Measurements from ENCODE around the gene HK2. TPM values are rescaled to one million over a fixed set of nuclear protein-coding genes. Genes with fewer than 3 reads are reported as not detected.
A peak's percentile ranks its signal among the peaks of the same experiment; 100 is the strongest.

Gene HK2
- total and polyA plus RNA-seq, 8 donors: 4.8 to 45.2 (median 12.3) TPM

DNA sequence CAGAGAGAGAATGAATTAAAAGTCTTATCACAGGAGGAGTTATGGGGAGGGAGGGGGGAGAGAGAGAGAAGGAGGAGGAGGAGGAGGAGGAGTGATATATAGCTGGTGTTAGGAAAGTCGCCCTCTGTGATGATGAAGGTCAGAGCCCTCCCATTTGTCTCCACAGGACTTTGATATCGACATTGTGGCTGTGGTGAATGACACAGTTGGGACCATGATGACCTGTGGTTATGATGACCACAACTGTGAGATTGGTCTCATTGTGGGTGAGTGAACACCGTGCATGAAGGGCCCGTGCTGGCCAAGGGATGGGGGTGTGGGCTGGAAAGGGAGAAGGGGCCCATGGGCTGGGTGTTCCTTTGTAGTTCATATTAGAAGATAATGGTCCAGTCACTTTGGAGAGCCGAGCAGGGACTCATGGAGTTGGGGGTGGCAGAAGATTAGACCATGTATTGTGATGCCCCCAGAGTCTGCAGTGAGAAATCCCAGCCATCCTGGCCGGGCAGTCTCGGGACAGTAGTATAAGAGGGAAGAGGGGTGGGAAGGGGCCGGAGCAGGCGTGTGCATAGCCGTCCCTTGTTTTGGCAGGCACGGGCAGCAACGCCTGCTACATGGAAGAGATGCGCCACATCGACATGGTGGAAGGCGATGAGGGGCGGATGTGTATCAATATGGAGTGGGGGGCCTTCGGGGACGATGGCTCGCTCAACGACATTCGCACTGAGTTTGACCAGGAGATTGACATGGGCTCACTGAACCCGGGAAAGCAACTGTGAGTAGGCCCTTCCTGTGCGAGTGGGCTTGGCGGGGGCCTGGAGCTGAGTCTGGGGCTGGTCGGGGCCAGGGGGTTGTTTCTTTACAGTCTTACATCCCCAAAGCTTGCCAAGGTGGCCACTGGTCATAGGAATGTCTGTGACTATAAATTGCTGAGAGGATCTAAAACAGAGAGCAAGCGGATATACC lies 40.0 kb downstream of the HK2 start:
- Histone ChIP-seq H3K4me1 (peaks cover 0 to 17% (median 10%) of the 10 kb centered on the region in 4 donors), H3K9me3 (no peaks in the 10 kb centered on the region), H3K27me3 (no peaks in the 10 kb centered on the region), H3K4me3 (no peak overlapping the region), H3K36me3 (peaks cover 14 to 32% (median 32%) of the 10 kb centered on the region in 4 donors), H3K27ac (peak overlapping the region in 2 of 5 donors; percentile 30 to 49)
- WGBS, 5 donors: 91 to 95% (median 93%) methylated on average over 26 of the region's 26 CpGs
- intact Hi-C loops (cut with DNase I; ENCODE audit: low total_unique reads): loop anchor here (10.0 kb wide), 1 partner anchor 49 kb away; no protein-coding TSS in a partner anchor
- TF ChIP-seq, protein P1, sequence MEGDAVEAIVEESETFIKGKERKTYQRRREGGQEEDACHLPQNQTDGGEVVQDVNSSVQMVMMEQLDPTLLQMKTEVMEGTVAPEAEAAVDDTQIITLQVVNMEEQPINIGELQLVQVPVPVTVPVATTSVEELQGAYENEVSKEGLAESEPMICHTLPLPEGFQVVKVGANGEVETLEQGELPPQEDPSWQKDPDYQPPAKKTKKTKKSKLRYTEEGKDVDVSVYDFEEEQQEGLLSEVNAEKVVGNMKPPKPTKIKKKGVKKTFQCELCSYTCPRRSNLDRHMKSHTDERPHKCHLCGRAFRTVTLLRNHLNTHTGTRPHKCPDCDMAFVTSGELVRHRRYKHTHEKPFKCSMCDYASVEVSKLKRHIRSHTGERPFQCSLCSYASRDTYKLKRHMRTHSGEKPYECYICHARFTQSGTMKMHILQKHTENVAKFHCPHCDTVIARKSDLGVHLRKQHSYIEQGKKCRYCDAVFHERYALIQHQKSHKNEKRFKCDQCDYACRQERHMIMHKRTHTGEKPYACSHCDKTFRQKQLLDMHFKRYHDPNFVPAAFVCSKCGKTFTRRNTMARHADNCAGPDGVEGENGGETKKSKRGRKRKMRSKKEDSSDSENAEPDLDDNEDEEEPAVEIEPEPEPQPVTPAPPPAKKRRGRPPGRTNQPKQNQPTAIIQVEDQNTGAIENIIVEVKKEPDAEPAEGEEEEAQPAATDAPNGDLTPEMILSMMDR (IDR thresholded peaks at IDR 0.05): no peak
- no peak for TF ChIP-seq POLR2AphosphoS5 (IDR thresholded peaks at IDR 0.05)
- no peak for TF ChIP-seq EP300 (IDR thresholded peaks at IDR 0.05)
- TF ChIP-seq POLR2A (IDR thresholded peaks at IDR 0.05): no peak
- no peak for DNase-seq

DNA sequence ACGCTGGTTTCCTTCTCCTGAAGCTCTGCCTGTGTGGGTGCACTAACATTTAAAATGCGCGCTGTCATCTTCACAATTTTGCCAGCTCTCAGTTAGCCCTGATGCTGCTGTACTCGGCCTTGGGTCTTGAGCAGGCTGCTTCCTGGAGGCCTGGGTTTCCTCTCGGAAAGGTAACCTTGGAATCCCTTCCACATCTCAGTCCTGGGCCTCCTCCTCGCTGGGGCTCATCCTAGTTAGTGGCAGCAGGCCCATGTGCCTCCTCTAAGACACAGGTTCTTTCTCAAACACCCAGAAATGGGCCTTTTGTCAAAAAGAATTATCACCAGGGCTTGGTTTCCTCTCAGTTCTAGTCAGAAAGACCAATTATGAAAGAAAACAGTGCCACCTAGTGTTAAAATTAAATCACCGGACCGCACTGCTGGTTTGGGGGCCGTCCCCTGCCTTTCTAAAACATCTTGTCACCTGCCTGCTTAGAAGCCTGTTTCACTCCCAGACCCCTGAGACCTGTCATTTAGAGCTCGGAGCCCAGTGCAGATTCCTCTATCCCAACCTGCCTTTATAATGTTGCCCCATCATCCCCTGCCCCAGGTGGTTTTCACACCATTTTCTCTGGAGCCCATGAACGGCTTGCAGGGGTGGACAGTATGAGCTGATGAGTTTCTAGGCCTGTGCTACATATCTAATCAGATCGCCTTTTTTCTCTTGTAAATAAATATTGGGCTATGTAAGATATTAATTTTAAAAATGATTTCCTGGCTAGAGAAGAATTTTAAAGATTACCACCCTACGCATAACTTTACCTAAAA lies 42.4 kb downstream of the HK2 start:
- peak overlapping the region in 3 of 5 donors; percentile 30 to 47 (median 44) for H3K27ac ChIP-seq
- TF ChIP-seq POLR2AphosphoS5 (IDR thresholded peaks at IDR 0.05): no peak
- no peak for TF ChIP-seq EP300 (IDR thresholded peaks at IDR 0.05)
- TF ChIP-seq POLR2A (IDR thresholded peaks at IDR 0.05): no peak
- TF ChIP-seq, protein P1 (IDR thresholded peaks at IDR 0.05): peak in 5 of 7 experiments; percentile 45 to 82 (median 75)
- intact Hi-C loops (cut with DNase I; ENCODE audit: low total_unique reads): loop anchor here (5.0 to 10.0 kb wide), 2 partner anchors 51 to 164 kb away; no protein-coding TSS in a partner anchor
- no peaks in the 10 kb centered on the region for H3K9me3 ChIP-seq
- no peak overlapping the region for H3K4me3 ChIP-seq
- H3K36me3 ChIP-seq: peaks cover 30 to 55% (median 55%) of the 10 kb centered on the region in 4 donors
- H3K27me3 ChIP-seq: no peaks in the 10 kb centered on the region
- WGBS, 5 donors: 49 to 57% (median 51%) methylated on average over 13 of the region's 13 CpGs
- peaks cover 0 to 16% (median 10%) of the 10 kb centered on the region in 4 donors for H3K4me1 ChIP-seq
- DNase-seq: peak in 1 of 2 donors; percentile 77

DNA sequence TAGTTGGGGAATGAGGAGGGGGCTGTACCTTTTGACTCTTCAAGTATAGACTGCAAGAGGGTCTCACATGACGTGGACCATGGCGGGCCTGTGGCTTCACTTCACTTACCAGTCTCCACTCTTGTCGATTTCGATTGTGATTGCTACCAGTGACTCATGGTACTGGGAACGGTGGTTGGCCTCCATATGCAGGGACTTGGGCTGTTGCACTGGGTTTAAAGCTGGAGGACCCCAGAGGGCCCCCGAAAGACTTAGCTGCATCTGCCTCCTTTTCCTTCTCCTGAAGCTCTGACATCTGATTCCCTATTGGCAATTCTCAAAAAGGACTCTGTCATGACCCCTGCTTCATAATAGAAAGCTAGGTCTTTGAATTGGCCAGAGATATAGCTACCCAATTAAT lies 43.4 kb downstream of the HK2 start:
- Histone ChIP-seq H3K9me3 (no peaks in the 10 kb centered on the region), H3K27me3 (no peaks in the 10 kb centered on the region), H3K36me3 (peaks cover 37 to 66% (median 66%) of the 10 kb centered on the region in 4 donors), H3K27ac (no peak overlapping the region), H3K4me1 (peaks cover 0 to 16% (median 9%) of the 10 kb centered on the region in 4 donors), H3K4me3 (no peak overlapping the region)
- 87 to 97% (median 91%) methylated on average over 6 of the region's 6 CpGs for WGBS, 5 donors
- intact Hi-C loops (cut with DNase I; ENCODE audit: low total_unique reads): loop anchor here (5.0 to 10.0 kb wide), 2 partner anchors 53 to 165 kb away; no protein-coding TSS in a partner anchor
- no peak for DNase-seq
- TF ChIP-seq POLR2AphosphoS5 (IDR thresholded peaks at IDR 0.05) (no peak), EP300 (IDR thresholded peaks at IDR 0.05) (no peak), POLR2A (IDR thresholded peaks at IDR 0.05) (no peak)
- TF ChIP-seq, protein P1 (IDR thresholded peaks at IDR 0.05): no peak
